ENCODE data around the gene MAP3K5. TPM values are rescaled to one million over a fixed set of nuclear protein-coding genes. Genes with fewer than 3 reads are reported as not detected.

Gene MAP3K5
- total RNA-seq, 5 donors from 2014 or later (not counting 1 experiment from before 2014, with no cell fraction given), result 17.8 to 29.2 (median 20.6) TPM

GRCh38 chr6:136682292-136682691 lies 110.0 kb downstream of the MAP3K5 start:
- Histone ChIP-seq H3K36me3 (ENCODE audit: control insufficient read depth in 2 of 2, extremely low read depth in 1 of 2, insufficient read depth in 1 of 2, low read length in 1 of 2) (peaks cover 0 to 11% of the 10 kb centered on the region in 2 donors), H3K9me3 (no peaks in the 10 kb centered on the region), H3K27me3 (replicated peaks in 1 of 2; ENCODE audit: control insufficient read depth in 2 of 2, extremely low read depth in 1 of 2, insufficient read depth in 2 of 2, low read length in 1 of 2) (no peaks in the 10 kb centered on the region), H3K27ac (ENCODE audit: low read length) (no peak overlapping the region), H3K4me1 (ENCODE audit: control insufficient read depth in 1 of 2, extremely low read depth in 1 of 2, insufficient read depth in 2 of 2, low read length in 2 of 2) (no peaks in the 10 kb centered on the region), H3K4me3 (ENCODE audit: control insufficient read depth in 1 of 2, extremely low read depth in 1 of 2, low read length in 1 of 2) (no peak overlapping the region)
- H3K4me1 Mint-ChIP-seq, result peaks cover 5 to 16% (median 5%) of the 10 kb centered on the region in 3 donors
- no peak overlapping the region for H3K27ac Mint-ChIP-seq
- ATAC-seq (replicated peaks in 1 of 4), result no peak
- DNase-seq, result no peak
- no peak overlapping the region for H3K4me3 Mint-ChIP-seq
- H3K27me3 Mint-ChIP-seq, result no peaks in the 10 kb centered on the region
- H3K36me3 Mint-ChIP-seq, result peaks cover 40% of the 10 kb centered on the region
- POLR2A ChIA-PET, result no interaction called here
- no peaks in the 10 kb centered on the region for H3K9me3 Mint-ChIP-seq
- CTCF ChIA-PET, result no interaction called here
- no CpG with 5 or more reads among the region's 3 CpGs for WGBS (ENCODE audit: insufficient coverage)

GRCh38 chr6:136677822-136678221 lies 114.5 kb downstream of the MAP3K5 start:
- POLR2A ChIA-PET, result interaction anchor here in 1 of 2 donors (0.6 kb wide), 1 partner anchor 366 kb away, joined by 3 read pairs; no protein-coding TSS in a partner anchor
- peaks cover 49% of the 10 kb centered on the region for H3K36me3 Mint-ChIP-seq

DNA sequence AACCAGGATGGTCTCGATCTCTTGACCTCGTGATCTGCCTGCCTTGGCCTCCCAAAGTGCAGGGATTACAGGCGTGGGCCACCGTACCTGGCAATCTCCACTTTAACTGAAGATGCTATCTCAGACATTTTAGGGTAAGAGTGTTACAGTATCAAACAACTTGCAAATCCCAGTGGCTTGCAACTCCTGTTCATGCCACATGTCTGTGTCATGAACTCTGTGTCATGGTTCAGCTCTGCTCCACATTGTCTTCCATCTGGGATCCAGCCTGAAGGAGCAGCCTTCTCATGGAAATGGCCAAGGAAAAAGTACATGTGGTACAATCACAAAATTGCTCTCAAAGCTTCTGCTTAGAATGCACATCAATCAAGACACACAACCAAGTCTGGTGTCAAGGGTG lies 114.9 kb downstream of the MAP3K5 start:
- peaks cover 0 to 14% of the 10 kb centered on the region in 2 donors for H3K36me3 ChIP-seq (ENCODE audit: control insufficient read depth in 2 of 2, extremely low read depth in 1 of 2, insufficient read depth in 1 of 2, low read length in 1 of 2)
- ATAC-seq (replicated peaks in 1 of 4) (no peak), DNase-seq (no peak)
- ChIA-PET POLR2A (interaction anchor here (0.7 kb wide), 2 partner anchors 29 to 96 kb away, joined by 4 to 5 read pairs; no protein-coding TSS in a partner anchor), CTCF (interaction anchor here in 1 of 2 donors (0.5 to 1.3 kb wide), 2 partner anchors 30 to 115 kb away, joined by 4 read pairs; partner anchors contain the start of gene MAP3K5)
- Mint-ChIP-seq H3K27me3 (no peaks in the 10 kb centered on the region), H3K4me3 (no peak overlapping the region), H3K9me3 (peaks cover 5 to 8% (median 6%) of the 10 kb centered on the region in 3 donors), H3K4me1 (no peaks in the 10 kb centered on the region), H3K27ac (peak overlapping the region; percentile 7 to 8), H3K36me3 (peaks cover 45% of the 10 kb centered on the region)
- H3K4me3 ChIP-seq (ENCODE audit: control insufficient read depth in 1 of 2, extremely low read depth in 1 of 2, low read length in 1 of 2), result no peak overlapping the region
- H3K27ac ChIP-seq (ENCODE audit: low read length), result no peak overlapping the region
- no peaks in the 10 kb centered on the region for H3K27me3 ChIP-seq (replicated peaks in 1 of 2; ENCODE audit: control insufficient read depth in 2 of 2, extremely low read depth in 1 of 2, insufficient read depth in 2 of 2, low read length in 1 of 2)
- no peaks in the 10 kb centered on the region for H3K4me1 ChIP-seq (ENCODE audit: control insufficient read depth in 1 of 2, extremely low read depth in 1 of 2, insufficient read depth in 2 of 2, low read length in 2 of 2)
- 100% methylated on average over 4 of the region's 4 CpGs for WGBS (ENCODE audit: insufficient coverage)
- H3K9me3 ChIP-seq, result no peaks in the 10 kb centered on the region

More at GRCh38 chr6:136677822-136678221, 114.5 kb downstream of the MAP3K5 start:
- ATAC-seq (replicated peaks in 1 of 4), result no peak
- H3K9me3 ChIP-seq, result no peaks in the 10 kb centered on the region
- CTCF ChIA-PET, result interaction anchor here in 1 of 2 donors (1.3 kb wide), 1 partner anchor 114 kb away, joined by 4 read pairs; the partner anchor contains the start of gene MAP3K5
- Mint-ChIP-seq H3K27ac (no peak overlapping the region), H3K4me3 (no peak overlapping the region), H3K4me1 (no peaks in the 10 kb centered on the region), H3K27me3 (no peaks in the 10 kb centered on the region), H3K9me3 (peaks cover 5 to 8% (median 6%) of the 10 kb centered on the region in 3 donors)
- no peaks in the 10 kb centered on the region for H3K4me1 ChIP-seq (ENCODE audit: control insufficient read depth in 1 of 2, extremely low read depth in 1 of 2, insufficient read depth in 2 of 2, low read length in 2 of 2)
- no peak overlapping the region for H3K27ac ChIP-seq (ENCODE audit: low read length)
- peaks cover 0 to 13% of the 10 kb centered on the region in 2 donors for H3K36me3 ChIP-seq (ENCODE audit: control insufficient read depth in 2 of 2, extremely low read depth in 1 of 2, insufficient read depth in 1 of 2, low read length in 1 of 2)
- no peak for DNase-seq
- H3K4me3 ChIP-seq (ENCODE audit: control insufficient read depth in 1 of 2, extremely low read depth in 1 of 2, low read length in 1 of 2), result no peak overlapping the region
- H3K27me3 ChIP-seq (replicated peaks in 1 of 2; ENCODE audit: control insufficient read depth in 2 of 2, extremely low read depth in 1 of 2, insufficient read depth in 2 of 2, low read length in 1 of 2), result no peaks in the 10 kb centered on the region

DNA sequence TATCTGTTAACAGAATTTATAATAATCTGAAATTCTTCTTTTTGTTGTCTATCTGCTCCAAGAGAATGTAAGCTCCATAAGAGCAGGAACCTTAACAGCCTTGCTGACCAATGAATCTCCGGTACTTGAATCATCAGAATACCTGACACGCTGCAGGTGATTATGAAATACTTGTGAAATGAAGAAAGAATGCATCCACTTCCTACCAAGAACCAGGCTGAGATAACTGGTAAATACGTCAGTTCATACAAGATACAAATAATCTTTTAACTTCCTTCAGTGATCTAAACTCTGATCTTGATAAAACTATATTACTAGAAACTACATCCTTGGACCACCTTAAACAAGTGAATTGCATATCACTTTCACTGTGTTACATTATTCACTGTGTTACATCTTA lies 116.2 kb downstream of the MAP3K5 start:
- Histone ChIP-seq H3K27ac (ENCODE audit: low read length) (no peak overlapping the region), H3K36me3 (ENCODE audit: control insufficient read depth in 2 of 2, extremely low read depth in 1 of 2, insufficient read depth in 1 of 2, low read length in 1 of 2) (peaks cover 0 to 12% of the 10 kb centered on the region in 2 donors), H3K27me3 (replicated peaks in 1 of 2; ENCODE audit: control insufficient read depth in 2 of 2, extremely low read depth in 1 of 2, insufficient read depth in 2 of 2, low read length in 1 of 2) (no peaks in the 10 kb centered on the region), H3K4me1 (ENCODE audit: control insufficient read depth in 1 of 2, extremely low read depth in 1 of 2, insufficient read depth in 2 of 2, low read length in 2 of 2) (no peaks in the 10 kb centered on the region), H3K4me3 (ENCODE audit: control insufficient read depth in 1 of 2, extremely low read depth in 1 of 2, low read length in 1 of 2) (no peak overlapping the region), H3K9me3 (no peaks in the 10 kb centered on the region)
- no peak for DNase-seq
- peaks cover 5 to 8% (median 6%) of the 10 kb centered on the region in 3 donors for H3K9me3 Mint-ChIP-seq
- CTCF ChIA-PET, result interaction anchor here (0.6 to 1.4 kb wide), 3 partner anchors 87 to 186 kb away, joined by 3 to 8 read pairs (median 5); partner anchors contain the start of gene MAP3K5 (in 1 of the 2)
- no CpG with 5 or more reads among the region's 3 CpGs for WGBS (ENCODE audit: insufficient coverage)
- H3K36me3 Mint-ChIP-seq, result peaks cover 41% of the 10 kb centered on the region
- ATAC-seq (replicated peaks in 1 of 4), result no peak
- no peak overlapping the region for H3K4me3 Mint-ChIP-seq
- H3K4me1 Mint-ChIP-seq, result no peaks in the 10 kb centered on the region
- no peak overlapping the region for H3K27ac Mint-ChIP-seq
- POLR2A ChIA-PET, result no interaction called here
- H3K27me3 Mint-ChIP-seq, result no peaks in the 10 kb centered on the region

- no peak for DNase-seq
- H3K9me3 Mint-ChIP-seq, result peaks cover 5 to 8% (median 6%) of the 10 kb centered on the region in 3 donors
- Histone ChIP-seq H3K4me1 (ENCODE audit: control insufficient read depth in 1 of 2, extremely low read depth in 1 of 2, insufficient read depth in 2 of 2, low read length in 2 of 2) (no peaks in the 10 kb centered on the region), H3K9me3 (no peaks in the 10 kb centered on the region), H3K27ac (ENCODE audit: low read length) (no peak overlapping the region), H3K27me3 (replicated peaks in 1 of 2; ENCODE audit: control insufficient read depth in 2 of 2, extremely low read depth in 1 of 2, insufficient read depth in 2 of 2, low read length in 1 of 2) (no peaks in the 10 kb centered on the region), H3K36me3 (ENCODE audit: control insufficient read depth in 2 of 2, extremely low read depth in 1 of 2, insufficient read depth in 1 of 2, low read length in 1 of 2) (peaks cover 0 to 18% of the 10 kb centered on the region in 2 donors), H3K4me3 (ENCODE audit: control insufficient read depth in 1 of 2, extremely low read depth in 1 of 2, low read length in 1 of 2) (no peak overlapping the region)
- H3K4me1 Mint-ChIP-seq, result no peaks in the 10 kb centered on the region
- ChIA-PET POLR2A (no interaction called here), CTCF (no interaction called here)
- ATAC-seq (replicated peaks in 1 of 4), result no peak
- H3K4me3 Mint-ChIP-seq, result no peak overlapping the region
- no peaks in the 10 kb centered on the region for H3K27me3 Mint-ChIP-seq
- no peak overlapping the region for H3K27ac Mint-ChIP-seq
- H3K36me3 Mint-ChIP-seq, result peaks cover 44% of the 10 kb centered on the region
Observed at GRCh38 chr6:136673571-136673970, 118.7 kb downstream of the MAP3K5 start.

GRCh38 chr6:136672144-136672543 lies 120.1 kb downstream of the MAP3K5 start:
- Histone ChIP-seq H3K4me3 (ENCODE audit: control insufficient read depth in 1 of 2, extremely low read depth in 1 of 2, low read length in 1 of 2) (no peak overlapping the region), H3K27ac (ENCODE audit: low read length) (no peak overlapping the region), H3K27me3 (replicated peaks in 1 of 2; ENCODE audit: control insufficient read depth in 2 of 2, extremely low read depth in 1 of 2, insufficient read depth in 2 of 2, low read length in 1 of 2) (no peaks in the 10 kb centered on the region), H3K36me3 (ENCODE audit: control insufficient read depth in 2 of 2, extremely low read depth in 1 of 2, insufficient read depth in 1 of 2, low read length in 1 of 2) (peaks cover 0 to 20% of the 10 kb centered on the region in 2 donors), H3K4me1 (ENCODE audit: control insufficient read depth in 1 of 2, extremely low read depth in 1 of 2, insufficient read depth in 2 of 2, low read length in 2 of 2) (no peaks in the 10 kb centered on the region), H3K9me3 (no peaks in the 10 kb centered on the region)
- Mint-ChIP-seq H3K4me1 (no peaks in the 10 kb centered on the region), H3K27me3 (no peaks in the 10 kb centered on the region), H3K36me3 (peaks cover 42% of the 10 kb centered on the region), H3K4me3 (no peak overlapping the region), H3K9me3 (peaks cover 5 to 8% (median 6%) of the 10 kb centered on the region in 3 donors), H3K27ac (no peak overlapping the region)
- POLR2A ChIA-PET, result interaction anchor here in 1 of 2 donors (0.6 kb wide), 1 partner anchor 36 kb away, joined by 3 read pairs; no protein-coding TSS in a partner anchor
- no peak for ATAC-seq (replicated peaks in 1 of 4)
- CTCF ChIA-PET, result interaction anchor here in 1 of 2 donors (0.9 kb wide), 1 partner anchor 120 kb away, joined by 3 read pairs; the partner anchor contains the start of gene MAP3K5
- no peak for DNase-seq
- 96% methylated on average over 3 of the region's 4 CpGs for WGBS (ENCODE audit: insufficient coverage)
